LNCAP (cell line): ENCODE results near the gene GALNTL6.

Source experiments
- CTCF ChIP-seq: fragments of 450-650 bp; IDR thresholded peaks from 2 replicates; pipeline ENCODE4 v1.5.1; 2017; ENCODE audit warnings: mild to moderate bottlenecking

GALNTL6 gene

GRCh38 chr4:172772781-172773180 lies 959.6 kb downstream of the GALNTL6 start:
- TF ChIP-seq CTCF, result no peak

GRCh38 chr4:172776203-172776861 lies 963.1 kb downstream of the GALNTL6 start:
- TF ChIP-seq CTCF, result no peak

DNA sequence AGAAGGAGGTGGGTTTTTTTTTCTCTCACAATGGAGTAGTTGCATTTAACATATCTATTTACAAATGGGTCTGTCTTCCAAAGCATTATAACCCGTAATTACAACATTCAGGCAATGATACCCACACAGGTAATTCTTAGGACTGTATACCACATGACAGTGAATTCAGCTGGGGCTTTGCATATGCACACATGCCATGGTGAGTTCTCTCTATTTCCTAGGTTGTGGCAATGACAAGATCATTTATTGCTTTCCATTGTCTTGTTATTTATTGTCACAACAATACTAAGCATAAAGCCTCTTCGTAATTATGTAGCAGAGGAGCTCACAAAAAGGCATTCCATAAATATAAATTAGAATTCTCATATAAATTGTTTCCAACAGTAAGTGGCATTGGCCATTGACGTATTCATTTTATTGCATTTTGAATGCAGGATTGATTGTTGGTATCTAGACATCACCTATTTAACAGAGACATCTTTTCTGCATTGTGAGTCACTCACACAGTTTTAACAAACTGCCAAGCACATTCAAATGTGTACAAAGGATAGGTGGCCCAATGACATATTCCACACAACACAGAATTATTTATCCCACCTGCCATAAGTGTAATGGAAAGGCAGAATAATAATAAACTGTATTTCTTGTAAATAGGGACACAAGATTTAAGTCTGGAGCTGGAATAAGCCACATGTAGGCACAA lies 964.7 kb downstream of the GALNTL6 start:
- TF ChIP-seq CTCF, result no peak

- TF ChIP-seq CTCF, result no peak
These were observed 965.4 kb downstream of the GALNTL6 start for GRCh38 chr4:172778583-172778982.

DNA sequence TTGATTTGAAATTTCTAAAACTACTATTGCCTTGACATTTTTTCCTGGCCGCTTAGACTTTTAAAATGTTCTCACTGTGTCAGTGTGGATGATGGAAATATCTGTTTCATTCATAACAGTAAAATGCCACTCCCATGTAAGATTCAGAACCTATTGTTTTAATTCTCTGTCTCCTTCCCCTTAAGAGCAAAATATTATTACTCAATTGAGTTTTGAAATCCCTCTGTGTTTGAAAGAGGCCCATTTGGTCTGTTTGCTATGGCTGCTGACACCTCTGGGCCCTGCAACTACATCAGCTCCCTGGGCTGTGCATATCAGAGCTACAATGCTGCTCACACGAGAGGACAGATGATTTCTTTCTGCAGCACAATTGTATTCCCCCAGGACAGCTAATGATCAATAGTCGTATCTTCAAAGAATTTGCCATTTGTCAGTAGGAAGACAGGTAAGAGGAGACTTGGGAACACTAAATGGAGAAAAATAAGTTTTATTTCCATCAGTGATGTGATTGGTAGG lies 967.4 kb downstream of the GALNTL6 start:
- no peak for TF ChIP-seq CTCF

DNA sequence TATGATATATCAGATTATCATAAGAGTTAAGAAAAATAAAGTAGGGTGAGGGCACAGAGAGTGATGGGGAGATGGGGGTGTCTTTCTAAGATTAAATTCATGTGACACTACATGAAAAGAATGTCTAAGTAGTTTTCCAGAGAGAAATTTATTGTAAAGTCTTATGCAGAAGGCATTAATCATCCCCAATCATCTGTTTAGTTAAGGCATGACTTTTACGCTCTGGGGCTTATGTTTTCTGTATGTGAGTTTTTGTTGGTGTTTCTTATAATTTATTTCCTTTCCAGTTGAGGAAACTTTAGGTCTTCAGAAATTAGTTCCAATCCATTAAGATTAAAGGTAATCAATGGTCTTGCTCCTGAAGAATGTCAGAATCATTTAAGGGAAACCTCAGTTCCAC lies 972.4 kb downstream of the GALNTL6 start:
- no peak for TF ChIP-seq CTCF

DNA sequence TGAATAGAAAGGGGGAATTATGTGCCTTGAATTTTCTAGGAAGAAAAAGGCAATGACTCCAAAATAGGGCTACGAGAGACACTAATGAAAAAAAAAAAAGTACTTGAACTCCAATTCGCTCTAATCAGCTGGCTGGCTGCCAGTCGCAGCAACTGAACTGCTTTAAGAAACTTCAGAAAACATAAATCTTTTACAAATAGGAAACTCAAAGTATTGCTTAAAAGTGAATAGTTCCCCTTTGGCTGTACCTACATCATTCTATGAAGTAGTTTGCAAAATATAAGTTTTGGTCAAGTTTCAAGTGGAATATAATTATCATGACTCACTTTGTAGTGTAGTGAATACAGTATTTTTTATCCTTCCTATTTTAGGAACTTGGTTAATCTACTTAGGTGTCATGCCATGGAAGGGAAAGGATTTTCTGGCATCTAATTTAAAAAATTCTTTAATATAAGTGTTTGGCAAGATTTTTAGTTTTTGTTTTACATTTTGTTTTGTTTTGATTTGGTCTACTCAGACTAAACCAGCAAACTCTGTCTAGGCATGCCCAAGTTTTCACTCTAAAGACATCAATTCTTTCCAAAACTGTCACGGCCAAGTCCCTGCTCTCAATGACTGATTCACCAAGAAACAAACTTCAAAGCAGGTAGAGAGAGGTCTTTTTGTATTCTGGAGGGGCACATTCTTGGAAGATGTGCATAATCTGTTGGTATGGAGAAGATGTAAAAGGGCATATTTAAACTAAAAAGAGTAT lies 973.0 kb downstream of the GALNTL6 start:
- no peak for TF ChIP-seq CTCF
